Renal cortex interstitium (tissue), 15 donors: ENCODE data around the gene CFB. TPM values are rescaled to one million over a fixed set of nuclear protein-coding genes. Genes with fewer than 3 reads are reported as not detected.
"Not testable (repeated sequence)": the region's sequence is repeated elsewhere in the genome, so short reads cannot be mapped to it uniquely, and the experiment has no call there.

Source experiments
- DNase-seq, 11 donors: peaks; one replicate each; pipeline ENCODE4 v3.0.0-alpha.2; 2013; ENCODE audit warnings: low read depth in 9 of 11, low spot score in 4 of 11; ENCODE audit errors: extremely low read depth in 1 of 11
- long read RNA-seq, 16 experiments: transcript quantifications; one replicate each; lab custom pipeline, GENCODE V29; 2026
- polyA plus RNA-seq, 3 donors: library from polyadenylated mRNA; unstranded; fragments of 120-200 nt; gene quantifications; one replicate each; pipeline ENCODE4 v1.2.1, GENCODE V29; 2013; ENCODE audit not compliant: insufficient read length in 3 of 3

Gene CFB
- polyA plus RNA-seq, result 1 to 10 TPM; 5.2 to 8.7 (median 6.6) TPM
- long read RNA-seq, donor 1, partial matches to known transcripts, result 0 of 1 reads
- long read RNA-seq, donor 1, other reads (novel, unspliced or antisense), result 0 of 1 reads
- long read RNA-seq, donor 2, partial matches to known transcripts, result 0 of 3 reads
- long read RNA-seq, donor 2, other reads (novel, unspliced or antisense), result 0 of 3 reads
- long read RNA-seq, donor 3, result 0 reads
- long read RNA-seq, donor 4, transcript CFB-271 (18 exons, 2,862 nt), result major isoform, 5 of 5 reads
- long read RNA-seq, donor 4, partial matches to known transcripts, result 0 of 5 reads
- long read RNA-seq, donor 4, other reads (novel, unspliced or antisense), result 0 of 5 reads
- long read RNA-seq, donor 5, result 0 reads
- long read RNA-seq, donor 6, partial matches to known transcripts, result 0 of 1 reads
- long read RNA-seq, donor 6, other reads (novel, unspliced or antisense), result 0 of 1 reads
- long read RNA-seq, donor 7, partial matches to known transcripts, result 0 of 2 reads
- long read RNA-seq, donor 7, other reads (novel, unspliced or antisense), result 0 of 2 reads
- long read RNA-seq, donor 8, result 0 reads
- long read RNA-seq, donor 9, partial matches to known transcripts, result 0 of 2 reads
- long read RNA-seq, donor 9, other reads (novel, unspliced or antisense), result 0 of 2 reads
- long read RNA-seq, donor 10, partial matches to known transcripts, result 0 of 1 reads
- long read RNA-seq, donor 10, other reads (novel, unspliced or antisense), result 0 of 1 reads
- long read RNA-seq, donor 11, partial matches to known transcripts, result 0 of 1 reads
- long read RNA-seq, donor 11, other reads (novel, unspliced or antisense), result 0 of 1 reads
- long read RNA-seq, donor 12, result 0 reads
- long read RNA-seq, donor 13, result 0 reads
- long read RNA-seq, donor 14, partial matches to known transcripts, result 0 of 1 reads
- long read RNA-seq, donor 14, other reads (novel, unspliced or antisense), result 0 of 1 reads
- long read RNA-seq, donor 15, result 0 reads
- long read RNA-seq, donor 16, partial matches to known transcripts, result 0 of 3 reads
- long read RNA-seq, donor 16, other reads (novel, unspliced or antisense), result 0 of 3 reads

DNA sequence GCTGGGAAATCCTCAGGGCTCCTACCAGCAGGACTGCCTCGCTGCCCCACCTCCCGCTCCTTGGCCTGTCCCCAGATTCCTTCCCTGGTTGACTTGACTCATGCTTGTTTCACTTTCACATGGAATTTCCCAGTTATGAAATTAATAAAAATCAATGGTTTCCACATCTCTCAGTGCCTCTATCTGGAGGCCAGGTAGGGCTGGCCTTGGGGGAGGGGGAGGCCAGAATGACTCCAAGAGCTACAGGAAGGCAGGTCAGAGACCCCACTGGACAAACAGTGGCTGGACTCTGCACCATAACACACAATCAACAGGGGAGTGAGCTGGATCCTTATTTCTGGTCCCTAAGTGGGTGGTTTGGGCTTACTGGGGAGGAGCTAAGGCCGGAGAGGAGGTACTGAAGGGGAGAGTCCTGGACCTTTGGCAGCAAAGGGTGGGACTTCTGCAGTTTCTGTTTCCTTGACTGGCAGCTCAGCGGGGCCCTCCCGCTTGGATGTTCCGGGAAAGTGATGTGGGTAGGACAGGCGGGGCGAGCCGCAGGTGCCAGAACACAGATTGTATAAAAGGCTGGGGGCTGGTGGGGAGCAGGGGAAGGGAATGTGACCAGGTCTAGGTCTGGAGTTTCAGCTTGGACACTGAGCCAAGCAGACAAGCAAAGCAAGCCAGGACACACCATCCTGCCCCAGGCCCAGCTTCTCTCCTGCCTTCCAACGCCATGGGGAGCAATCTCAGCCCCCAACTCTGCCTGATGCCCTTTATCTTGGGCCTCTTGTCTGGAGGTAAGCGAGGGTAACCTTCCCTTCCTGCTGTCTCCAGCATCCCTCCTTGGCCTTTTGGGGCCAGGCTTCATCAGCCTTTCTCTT, at the start of gene CFB:
TSS of gene CFB (plus strand) at position 589 of the 863 bp plus-strand sequence. CDS start at position 716, 127 bp downstream.
- DNase-seq, result peak in 1 of 11 donors; percentile 22

DNA sequence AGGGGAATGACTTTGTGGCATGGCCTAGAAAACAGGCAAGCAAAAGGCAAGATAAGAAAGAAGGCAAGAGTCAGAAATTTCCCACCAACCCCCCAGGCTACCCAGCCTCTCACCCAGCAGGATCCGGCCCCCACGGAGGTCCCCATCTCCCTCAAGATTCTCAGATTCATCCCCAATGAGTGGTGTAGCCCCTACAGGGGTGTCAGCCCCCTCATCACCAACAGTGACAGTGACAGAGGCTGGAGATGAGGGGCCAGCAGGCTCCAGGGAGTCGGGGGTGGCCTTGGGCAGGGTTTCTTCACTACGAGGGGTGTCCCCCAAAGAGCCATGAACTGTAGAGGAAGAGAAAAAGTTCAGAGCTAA, 49.4 kb upstream of the CFB start:
- DNase-seq, result no peak

DNA sequence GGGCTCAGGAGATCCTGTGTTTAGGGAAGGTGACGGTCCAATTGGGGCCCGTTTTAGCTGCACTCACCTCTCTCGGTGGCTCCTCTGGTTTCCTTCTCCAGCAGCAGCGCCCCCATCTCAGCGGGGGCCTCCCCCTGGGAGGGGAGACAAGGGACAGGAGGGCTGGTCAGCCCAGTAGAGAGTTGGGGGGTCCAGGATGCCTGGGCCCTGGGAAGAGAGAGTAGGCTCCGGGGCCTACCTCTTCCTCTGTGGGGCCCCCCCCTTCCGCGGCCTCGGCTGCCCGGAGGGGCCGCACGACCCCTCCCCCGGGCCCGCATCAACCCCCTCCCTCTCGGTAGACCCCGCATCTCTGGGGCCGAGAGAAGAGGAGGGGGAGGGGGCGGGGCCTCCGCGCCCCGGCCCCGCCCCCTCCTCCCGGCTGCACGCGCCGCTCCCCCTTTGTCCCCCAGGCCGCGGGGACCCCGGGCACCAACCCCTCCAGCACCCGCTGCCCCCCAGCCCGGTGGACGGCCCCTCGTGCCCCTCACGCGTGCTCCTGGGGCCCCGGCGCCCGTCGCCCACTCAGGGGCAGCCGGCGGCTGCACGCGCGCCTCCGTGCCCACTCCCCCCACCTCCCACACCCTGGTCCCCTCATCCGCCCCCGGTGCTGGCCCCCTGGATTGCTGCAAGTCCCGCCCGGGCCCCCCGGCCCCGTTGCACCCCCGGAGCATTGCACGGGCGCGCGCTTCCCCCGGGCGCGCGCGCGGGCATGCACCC, 48.9 kb upstream of the CFB start:
- DNase-seq, result no peak

DNA sequence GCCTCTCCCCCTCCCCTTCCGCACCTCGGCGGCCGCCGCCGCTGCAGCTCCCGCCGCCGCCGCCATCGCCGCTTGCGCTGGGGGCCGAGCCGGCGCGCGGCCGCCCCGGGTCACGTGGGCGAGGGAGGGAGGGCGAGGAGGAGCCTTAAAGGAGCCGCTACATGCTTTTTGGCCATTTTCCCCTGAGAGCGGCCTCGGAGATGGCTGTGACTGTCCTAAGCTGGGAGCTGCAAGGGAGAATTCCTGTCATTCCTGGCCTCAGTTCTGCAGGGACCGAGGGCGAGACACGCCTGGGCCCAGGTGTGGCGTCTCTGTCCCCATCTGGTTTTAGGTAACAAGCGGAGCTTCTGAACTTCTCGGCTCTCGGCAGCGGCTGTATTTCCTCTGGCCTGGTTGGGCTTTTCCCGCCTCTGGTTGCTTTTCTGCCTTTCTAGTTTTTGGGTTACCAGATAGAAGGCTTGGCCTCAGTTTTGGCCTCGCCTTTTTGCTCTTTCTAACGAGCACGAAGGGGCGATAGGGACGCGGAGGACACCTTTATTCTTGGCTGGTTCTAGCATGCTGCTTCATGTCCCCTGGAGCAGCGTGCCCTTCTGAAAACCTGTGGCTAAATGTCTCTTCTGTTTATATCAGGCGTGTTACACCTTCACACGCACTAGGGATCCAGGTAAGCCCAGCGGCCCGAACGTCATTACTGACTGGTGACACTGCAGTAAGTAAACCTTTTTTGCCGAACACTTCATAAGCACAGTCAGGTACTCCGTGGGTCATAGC, 48.1 kb upstream of the CFB start, which contains the start of gene EHMT2:
TSS of gene EHMT2 (minus strand) at position 87 of the 771 bp plus-strand sequence. CDS start at position 66, 21 bp downstream.
- peak in 10 of 11 donors; percentile 72 to 86 (median 80) for DNase-seq

DNA sequence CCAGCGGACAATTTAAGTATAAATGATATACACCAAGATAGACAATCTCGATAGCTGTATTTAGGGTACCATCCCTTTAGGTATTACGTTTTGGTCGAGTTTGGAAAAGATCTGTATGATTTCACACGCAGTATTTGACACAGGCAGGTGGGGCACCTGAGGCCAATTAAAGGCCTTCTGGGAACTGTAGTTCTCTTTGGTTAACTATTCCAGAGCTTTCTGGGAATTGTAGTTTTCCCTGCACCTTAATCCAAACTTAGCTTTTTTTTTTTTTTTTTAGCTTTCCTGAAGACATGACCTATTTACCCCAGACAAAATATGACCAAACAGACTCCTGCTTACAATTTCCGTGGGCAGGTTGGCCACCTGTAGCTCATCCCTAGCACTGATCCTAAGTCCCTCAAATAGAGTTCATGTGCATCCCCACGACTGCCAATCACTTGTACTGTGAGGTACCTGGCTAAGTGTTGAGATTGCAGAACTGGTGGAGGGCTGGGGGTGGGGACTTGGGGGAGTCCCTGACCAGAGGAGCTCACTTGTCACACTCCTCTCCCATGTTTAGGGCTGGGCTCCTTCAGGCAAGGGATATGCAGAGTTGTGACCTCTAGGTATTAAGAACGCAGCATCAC, 47.4 kb upstream of the CFB start:
- DNase-seq, result peak in 2 of 11 donors; percentile 26 to 29

DNA sequence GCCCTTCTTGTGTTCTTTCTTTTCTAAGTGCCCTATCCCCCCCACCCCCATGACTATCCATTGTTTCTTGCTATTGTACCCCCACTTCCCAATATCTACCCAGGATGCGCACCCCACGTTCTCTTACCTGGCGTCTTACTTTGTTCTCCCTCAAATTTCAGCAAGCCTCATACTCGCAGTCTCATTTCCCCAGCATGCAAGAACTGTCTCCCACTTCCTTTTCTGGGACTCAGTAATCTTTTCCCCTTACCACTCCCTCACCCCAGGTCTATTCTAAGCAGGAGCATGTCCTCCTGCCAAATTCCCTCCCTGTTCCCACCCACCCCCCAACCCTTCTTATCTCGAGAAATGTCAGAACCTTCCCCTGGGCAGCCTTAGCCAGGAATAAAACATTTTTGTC, 46.7 kb upstream of the CFB start:
- DNase-seq, result no peak

DNA sequence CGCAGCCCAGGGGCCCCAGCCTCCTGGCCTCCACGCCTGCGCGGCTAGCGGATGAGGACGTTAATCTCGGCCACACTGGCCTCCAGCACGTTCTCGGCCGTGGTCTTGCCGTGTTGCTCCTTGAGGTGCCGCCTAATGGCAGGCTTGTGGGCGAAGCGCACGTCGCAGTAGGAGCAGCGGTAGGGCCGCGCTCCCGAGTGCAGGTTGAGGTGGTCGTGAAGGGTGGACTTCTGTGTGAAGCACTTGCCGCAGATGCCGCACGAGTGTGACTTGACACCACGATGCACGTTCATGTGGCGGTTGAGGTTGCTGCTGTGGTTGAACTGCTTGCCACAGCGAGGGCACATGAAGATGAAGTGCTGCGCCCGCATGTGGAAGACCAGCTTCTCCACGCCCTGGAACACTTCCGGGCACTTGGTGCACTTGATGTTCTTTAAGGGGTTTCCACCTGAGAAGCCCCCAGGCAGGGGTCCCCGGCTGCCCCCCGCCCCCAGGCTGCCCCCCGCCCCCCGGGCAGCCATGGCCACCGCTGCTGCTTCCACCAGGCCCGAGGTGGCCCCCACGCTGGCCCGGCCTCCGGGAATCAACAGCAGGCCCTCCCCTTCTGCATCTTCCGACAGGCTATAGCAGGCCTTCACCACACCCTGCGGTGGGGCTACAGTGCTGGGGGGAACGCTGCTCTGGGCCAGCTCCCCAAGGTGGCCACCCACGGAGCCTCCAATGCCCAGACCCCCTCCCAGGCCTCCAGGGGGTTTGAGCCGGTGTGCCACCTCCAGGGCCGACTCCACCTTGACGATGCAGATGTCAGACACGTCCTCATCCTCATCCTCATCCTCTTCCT, 45.8 kb upstream of the CFB start:
- DNase-seq, result no peak

DNA sequence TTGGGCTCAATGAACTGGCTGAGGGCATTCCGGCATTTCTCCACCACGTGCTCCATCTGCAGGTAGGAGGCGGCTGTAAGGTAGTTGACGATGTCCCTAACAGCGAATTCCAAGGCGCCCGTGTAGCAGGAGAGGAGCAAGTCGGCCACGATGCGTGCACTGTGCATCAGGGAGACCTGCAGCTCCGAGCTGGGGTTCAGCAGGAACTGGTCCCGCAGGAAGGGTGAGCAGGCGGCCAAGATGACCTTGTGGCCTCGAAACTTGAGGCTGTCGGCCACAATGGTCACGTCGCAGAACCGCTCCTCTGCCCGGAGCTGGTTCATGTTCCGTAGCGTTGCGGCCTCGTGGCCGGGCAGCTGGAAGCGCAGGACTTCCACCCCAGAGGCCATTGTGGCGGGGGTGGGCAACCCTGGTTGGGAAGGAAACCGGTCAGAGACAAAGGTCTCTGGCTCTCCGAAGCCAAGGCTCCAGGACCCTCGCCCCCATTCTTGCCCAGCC, 44.9 kb upstream of the CFB start:
- DNase-seq, result peak in 2 of 11 donors; percentile 13 to 20

DNA sequence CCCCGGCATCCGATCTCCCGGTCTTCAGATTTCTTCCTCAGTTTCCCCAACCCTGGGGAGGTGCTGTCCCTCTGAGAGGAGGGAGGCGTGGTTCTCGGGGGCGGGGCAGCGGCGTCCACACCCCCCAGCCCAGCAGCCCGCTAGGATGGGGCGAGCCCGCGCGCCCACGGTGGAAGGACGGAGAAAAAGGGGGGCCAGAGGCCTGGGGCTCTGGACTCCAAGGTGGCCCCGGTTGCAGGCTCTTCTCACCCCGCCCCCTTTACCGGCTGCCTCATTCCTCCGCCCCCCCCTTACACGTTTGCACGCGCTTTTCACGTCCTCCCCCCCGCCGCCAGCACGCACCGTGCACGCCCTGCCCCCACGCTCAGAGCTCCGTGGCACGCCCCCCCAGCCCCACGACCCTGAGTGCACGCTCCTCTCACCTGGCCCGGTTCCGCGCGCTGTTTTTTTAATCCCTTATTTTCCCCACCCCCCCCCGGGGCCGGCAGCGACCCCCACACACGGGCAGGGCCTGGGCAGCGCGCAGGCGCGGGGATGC, 44.4 kb upstream of the CFB start:
- DNase-seq, result peak in 3 of 11 donors; percentile 10 to 20 (median 18)

DNA sequence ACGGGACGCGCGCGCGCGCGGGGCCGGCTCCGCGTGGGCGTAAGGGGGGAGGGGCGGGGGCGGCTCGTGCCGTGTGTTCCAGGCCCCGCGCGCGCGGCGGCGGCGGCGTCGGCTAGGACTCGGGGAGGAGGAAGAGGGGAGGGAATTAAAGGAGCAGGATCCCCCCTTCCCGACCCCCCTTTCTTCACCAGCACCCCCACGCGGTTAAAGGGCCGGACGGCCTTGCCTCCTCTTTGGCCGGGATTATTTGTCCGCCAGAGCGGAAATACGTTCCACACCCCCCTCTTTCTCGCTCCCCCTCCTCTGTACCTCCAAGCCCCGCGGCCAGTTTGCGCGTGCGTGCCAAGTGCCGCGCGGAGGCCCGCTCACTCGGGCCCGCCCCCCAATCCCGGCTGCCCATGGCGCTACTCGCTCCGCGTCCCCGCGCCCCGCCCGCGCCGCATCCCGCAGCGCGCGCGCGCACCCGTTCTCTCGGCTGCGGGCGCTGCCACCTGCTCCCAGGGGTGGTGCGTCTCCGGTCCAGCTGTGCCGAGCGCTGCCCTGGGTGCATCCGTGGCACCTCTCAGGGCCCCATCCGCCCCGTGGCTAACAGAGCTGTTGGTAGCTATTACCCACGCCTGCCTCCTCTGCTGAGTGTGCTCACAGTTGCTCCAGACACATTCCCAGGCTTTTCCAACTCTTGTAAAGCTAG, 43.8 kb upstream of the CFB start, which contains the start of gene ZBTB12:
TSS of gene ZBTB12 (minus strand) at position 134 of the 691 bp plus-strand sequence. CDS start 781 bp downstream, outside the sequence.
- peak; percentile 91 to 98 (median 97) for DNase-seq

DNA sequence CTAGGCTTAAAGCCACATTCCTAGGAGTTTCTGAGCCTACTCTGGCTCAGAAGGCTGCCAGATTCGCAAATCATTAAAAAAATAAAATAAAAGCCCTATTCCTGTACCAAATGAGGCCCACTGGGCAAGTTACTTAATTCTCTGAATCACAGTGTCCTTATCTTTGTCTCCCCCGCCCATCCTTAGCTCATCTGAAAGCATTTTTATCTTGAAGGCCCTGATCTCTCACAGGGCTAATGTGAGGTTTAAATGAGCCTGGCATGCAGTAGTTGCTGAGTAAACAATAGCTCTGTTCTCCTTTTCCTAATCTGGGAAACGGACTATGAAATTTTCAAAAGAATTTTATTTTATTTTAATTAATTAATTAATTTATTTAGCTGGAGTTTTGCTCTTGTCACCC, 41.9 kb upstream of the CFB start:
- no peak for DNase-seq

DNA sequence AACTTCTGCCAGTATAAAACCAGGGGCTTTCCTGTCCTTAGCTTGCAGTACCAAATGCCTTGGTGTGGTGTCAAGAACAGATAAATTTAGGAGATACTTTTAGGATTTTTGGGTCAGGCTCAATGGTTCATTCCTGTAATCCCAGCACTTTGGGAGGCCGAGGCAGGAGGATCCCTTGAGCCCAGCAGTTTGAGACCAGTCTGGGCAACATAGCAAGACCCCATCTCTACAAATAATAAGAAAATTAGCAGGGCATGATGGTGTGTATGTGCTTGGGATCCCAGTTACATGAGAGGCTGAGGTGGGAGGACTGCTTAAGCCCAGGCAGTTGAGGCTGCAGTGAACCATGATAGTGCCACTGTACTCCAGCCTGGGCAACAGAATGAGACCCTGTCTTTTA, 40.9 kb upstream of the CFB start:
- DNase-seq, result no peak

DNA sequence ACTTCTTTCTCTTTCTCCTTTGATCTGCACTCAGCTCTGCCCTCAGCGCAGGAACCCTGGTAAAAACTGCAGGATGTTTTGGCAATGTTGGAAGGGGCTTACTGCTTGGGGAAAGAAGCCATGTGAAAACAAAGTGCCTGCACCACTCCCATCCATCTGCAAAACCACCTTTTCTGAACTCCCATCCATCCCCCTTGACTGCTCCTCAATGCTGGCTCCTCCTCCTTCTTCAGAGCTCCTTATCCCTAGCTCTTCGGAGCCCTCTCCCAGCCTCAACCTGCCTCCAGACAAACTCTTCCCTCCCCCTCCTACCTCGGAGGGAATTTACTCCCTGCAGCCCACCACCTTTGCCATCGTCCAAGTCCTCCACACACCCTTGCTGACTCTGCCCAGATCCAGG, 39.8 kb upstream of the CFB start:
- DNase-seq, result no peak

DNA sequence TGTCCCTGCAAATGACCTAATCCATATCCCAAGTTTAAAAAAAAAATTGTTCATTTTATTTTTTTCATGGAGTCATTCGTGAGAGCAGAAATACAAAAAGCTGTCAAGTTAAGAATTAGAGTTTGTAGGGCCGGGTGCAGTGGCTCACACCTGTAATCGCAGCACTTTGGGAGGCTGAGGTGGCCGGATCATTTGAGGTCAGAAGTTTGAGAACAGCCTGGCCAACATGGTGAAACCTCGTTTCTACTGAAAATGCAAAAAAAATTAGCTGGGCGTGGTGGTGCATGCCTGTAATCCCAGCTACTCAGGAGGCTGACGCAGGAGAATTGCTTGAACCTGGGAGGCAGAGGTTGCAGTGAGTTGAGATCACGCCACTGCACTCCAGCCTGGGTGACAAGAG, 39.2 kb upstream of the CFB start:
- DNase-seq, result not testable (repeated sequence)
